ENCODE data around the gene TMEM161A. TPM values are rescaled to one million over a fixed set of nuclear protein-coding genes. Genes with fewer than 3 reads are reported as not detected.

Gene TMEM161A
- total and polyA plus RNA-seq, 11 donors = 12.3 to 29.7 (median 22.1) TPM

- no peaks in the 10 kb centered on the region for H3K27me3 ChIP-seq
- peaks cover 0 to 31% (median 19%) of the 10 kb centered on the region in 12 donors for H3K4me1 ChIP-seq
- TF ChIP-seq POLR2A (IDR thresholded peaks at IDR 0.05) (no peak), CTCF (IDR thresholded peaks at IDR 0.05) (no peak)
- WGBS, 4 donors = 92 to 97% (median 95%) methylated on average over 8 of the region's 8 CpGs
- H3K36me3 ChIP-seq = peaks cover 0 to 8% (median 2%) of the 10 kb centered on the region in 9 donors
- no peaks in the 10 kb centered on the region for H3K9me3 ChIP-seq
- DNase-seq (no peak), ATAC-seq (no peak)
- no peak overlapping the region for H3K27ac ChIP-seq
- intact Hi-C loops (cut with DNase I) = no loop called here
- no peak overlapping the region for H3K4me3 ChIP-seq
Observed at GRCh38 chr19:19071897-19072296, 66.4 kb downstream of the TMEM161A start.

Other genes with a start within 250 kb of the TMEM161A start
- gene CERS1, start 242.3 kb downstream of the TMEM161A start, total RNA-seq = 1 to 10 TPM in 4 of 9 donors, under 1 TPM in 5; 0.21 to 2.1 (median 0.72) TPM
- under 1 TPM; 0.27 to 0.40 TPM for gene CERS1, start 242.3 kb downstream of the TMEM161A start, polyA plus RNA-seq
- 100 to 1,000 TPM in 8 of 9 donors, 10 to 100 TPM in 1; 94.0 to 241 (median 123) TPM for gene COPE, start 219.1 kb downstream of the TMEM161A start, total RNA-seq
- gene COPE, start 219.1 kb downstream of the TMEM161A start, polyA plus RNA-seq = 100 to 1,000 TPM; 172 to 216 TPM
- 10 to 100 TPM; 14.3 to 49.9 (median 25.9) TPM for gene DDX49, start 218.8 kb downstream of the TMEM161A start, total RNA-seq
- gene DDX49, start 218.8 kb downstream of the TMEM161A start, polyA plus RNA-seq = 10 to 100 TPM; 41.2 to 56.9 TPM
- 10 to 100 TPM; 13.6 to 36.8 (median 16.4) TPM for gene HOMER3, start 197.3 kb downstream of the TMEM161A start, total RNA-seq
- gene HOMER3, start 197.3 kb downstream of the TMEM161A start, polyA plus RNA-seq = 10 to 100 TPM; 27.4 to 32.4 TPM
- gene SUGP2, start 105.0 kb downstream of the TMEM161A start, total RNA-seq = 10 to 100 TPM; 36.1 to 76.5 (median 59.4) TPM
- gene SUGP2, start 105.0 kb downstream of the TMEM161A start, polyA plus RNA-seq = 10 to 100 TPM; 36.8 to 47.8 TPM
- 10 to 100 TPM in 8 of 9 donors, 1 to 10 TPM in 1; 9.9 to 23.6 (median 18.0) TPM for gene ARMC6, start 104.9 kb downstream of the TMEM161A start, total RNA-seq
- 10 to 100 TPM; 22.4 to 24.7 TPM for gene ARMC6, start 104.9 kb downstream of the TMEM161A start, polyA plus RNA-seq
- 10 to 100 TPM; 15.7 to 28.0 (median 17.9) TPM for gene SLC25A42, start 74.5 kb downstream of the TMEM161A start, total RNA-seq
- gene SLC25A42, start 74.5 kb downstream of the TMEM161A start, polyA plus RNA-seq = 10 to 100 TPM; 15.6 to 21.1 TPM
- gene MEF2B, start 31.8 kb upstream of the TMEM161A start, total RNA-seq = under 1 TPM in 8 of 9 donors, not detected in 1; 0.23 to 0.92 (median 0.49) TPM
- under 1 TPM; 0.23 to 0.33 TPM for gene MEF2B, start 31.8 kb upstream of the TMEM161A start, polyA plus RNA-seq
- gene BORCS8, start 53.7 kb upstream of the TMEM161A start, total RNA-seq = 10 to 100 TPM; 14.4 to 28.9 (median 22.7) TPM
- gene BORCS8, start 53.7 kb upstream of the TMEM161A start, polyA plus RNA-seq = 10 to 100 TPM; 19.6 to 23.4 TPM
- gene RFXANK, start 53.8 kb upstream of the TMEM161A start, total RNA-seq = 10 to 100 TPM; 26.5 to 45.7 (median 39.5) TPM
- gene RFXANK, start 53.8 kb upstream of the TMEM161A start, polyA plus RNA-seq = 10 to 100 TPM; 55.2 to 71.9 TPM
- 10 to 100 TPM in 2 of 9 donors, 1 to 10 TPM in 7; 2.6 to 13.1 (median 5.7) TPM for gene NR2C2AP, start 64.9 kb upstream of the TMEM161A start, total RNA-seq
- gene NR2C2AP, start 64.9 kb upstream of the TMEM161A start, polyA plus RNA-seq = 10 to 100 TPM in 1 of 2 donors, 1 to 10 TPM in 1; 6.7 to 26.2 TPM
- gene NCAN, start 73.5 kb upstream of the TMEM161A start, total RNA-seq = not detected
- gene NCAN, start 73.5 kb upstream of the TMEM161A start, polyA plus RNA-seq = not detected
- gene TM6SF2, start 134.8 kb upstream of the TMEM161A start, total RNA-seq = 1 to 10 TPM in 2 of 9 donors, under 1 TPM in 6, not detected in 1; 0.38 to 1.4 (median 0.65) TPM
- under 1 TPM; 0.04 to 0.19 TPM for gene TM6SF2, start 134.8 kb upstream of the TMEM161A start, polyA plus RNA-seq
- gene SUGP1, start 182.0 kb upstream of the TMEM161A start, total RNA-seq = 10 to 100 TPM; 34.2 to 53.4 (median 41.9) TPM
- 10 to 100 TPM; 28.7 to 41.0 TPM for gene SUGP1, start 182.0 kb upstream of the TMEM161A start, polyA plus RNA-seq
- gene MAU2, start 182.4 kb upstream of the TMEM161A start, total RNA-seq = 10 to 100 TPM; 26.5 to 46.4 (median 32.0) TPM
- gene MAU2, start 182.4 kb upstream of the TMEM161A start, polyA plus RNA-seq = 10 to 100 TPM; 15.7 to 28.5 TPM

Data from heart left ventricle (tissue), 16 donors.